Skeletal muscle tissue (tissue), 4 donors: ENCODE measurements around the gene TSPAN11. TPM values are rescaled to one million over a fixed set of nuclear protein-coding genes. Genes with fewer than 3 reads are reported as not detected.

Source experiments
- H3K27ac ChIP-seq: one replicate; pipeline ENCODE4 v1.7.0; 2013; ENCODE audit warnings: mild to moderate bottlenecking, low read depth, low read length, inconsistent platforms
- H3K27me3 ChIP-seq, 3 donors: one replicate each; pipeline ENCODE4 v1.7.0; 2013; ENCODE audit warnings: low read length in 3 of 3; ENCODE audit not compliant: control insufficient read depth in 3 of 3, insufficient read depth in 3 of 3
- H3K36me3 ChIP-seq, 3 donors: one replicate each; pipeline ENCODE4 v1.7.0; 2013; ENCODE audit warnings: low read length in 3 of 3; ENCODE audit not compliant: control insufficient read depth in 3 of 3, insufficient read depth in 3 of 3
- H3K4me1 ChIP-seq, 3 donors: one replicate each; pipeline ENCODE4 v1.7.0; 2013; ENCODE audit warnings: low read length in 3 of 3, mild to moderate bottlenecking in 3 of 3; ENCODE audit not compliant: control insufficient read depth in 3 of 3, insufficient read depth in 3 of 3
- H3K4me3 ChIP-seq, 3 donors: one replicate each; pipeline ENCODE4 v1.7.0; 2013; ENCODE audit warnings: low read length in 3 of 3
- H3K9ac ChIP-seq, 3 donors: one replicate each; pipeline ENCODE4 v1.7.0; 2013; ENCODE audit warnings: low read length in 3 of 3, mild to moderate bottlenecking in 3 of 3, moderate library complexity in 2 of 3, low read depth in 1 of 3
- H3K9me3 ChIP-seq, 3 donors: one replicate each; pipeline ENCODE4 v1.7.0; 2013; ENCODE audit warnings: low read length in 3 of 3; ENCODE audit not compliant: control insufficient read depth in 3 of 3
- total RNA-seq: library from RNA; depleted of rRNA; stranded (reverse); fragments of >200 nt; gene quantifications from one replicate; pipeline ENCODE4 v1.2.3, GENCODE V29; 2014
- donor health status: Osteomylitis.

The TSPAN11 gene
- total RNA-seq, 1 donor from 2014 or later: 7.3 TPM

GRCh38 chr12:30974746-30975500, 48.4 kb downstream of the TSPAN11 start:
- H3K4me3 ChIP-seq: no peak overlapping the region
- no peaks in the 10 kb centered on the region for H3K9me3 ChIP-seq
- peaks cover 14 to 17% (median 15%) of the 10 kb centered on the region in 3 donors for H3K4me1 ChIP-seq
- no peaks in the 10 kb centered on the region for H3K36me3 ChIP-seq
- H3K27me3 ChIP-seq: peaks cover 4 to 40% (median 22%) of the 10 kb centered on the region in 3 donors
- H3K27ac ChIP-seq: no peak overlapping the region
- H3K9ac ChIP-seq: no peak overlapping the region

GRCh38 chr12:30975581-30975980, 49.0 kb downstream of the TSPAN11 start:
- H3K9ac ChIP-seq: no peak overlapping the region
- H3K36me3 ChIP-seq: no peaks in the 10 kb centered on the region
- no peaks in the 10 kb centered on the region for H3K9me3 ChIP-seq
- no peak overlapping the region for H3K4me3 ChIP-seq
- peaks cover 7 to 11% (median 8%) of the 10 kb centered on the region in 3 donors for H3K4me1 ChIP-seq
- H3K27me3 ChIP-seq: peaks cover 4 to 40% (median 20%) of the 10 kb centered on the region in 3 donors
- no peak overlapping the region for H3K27ac ChIP-seq

- Histone ChIP-seq H3K36me3 (no peaks in the 10 kb centered on the region), H3K4me1 (peaks cover under 1 to 4% (median 3%) of the 10 kb centered on the region in 3 donors), H3K9me3 (no peaks in the 10 kb centered on the region), H3K9ac (no peak overlapping the region), H3K27me3 (peaks cover 4 to 40% (median 22%) of the 10 kb centered on the region in 3 donors), H3K27ac (no peak overlapping the region), H3K4me3 (no peak overlapping the region)
Measured at GRCh38 chr12:30976206-30976605, 49.7 kb downstream of the TSPAN11 start.

GRCh38 chr12:30977124-30977523, 50.6 kb downstream of the TSPAN11 start:
- no peak overlapping the region for H3K27ac ChIP-seq
- H3K9me3 ChIP-seq: no peaks in the 10 kb centered on the region
- H3K9ac ChIP-seq: no peak overlapping the region
- peaks cover 4 to 38% (median 22%) of the 10 kb centered on the region in 3 donors for H3K27me3 ChIP-seq
- no peaks in the 10 kb centered on the region for H3K36me3 ChIP-seq
- H3K4me1 ChIP-seq: peaks cover 0 to 3% (median 2%) of the 10 kb centered on the region in 3 donors
- H3K4me3 ChIP-seq: no peak overlapping the region

GRCh38 chr12:30977537-30978349, 51.2 kb downstream of the TSPAN11 start:
- H3K4me1 ChIP-seq: peaks cover 0 to 3% (median 2%) of the 10 kb centered on the region in 3 donors
- peaks cover 4 to 38% (median 22%) of the 10 kb centered on the region in 3 donors for H3K27me3 ChIP-seq

GRCh38 chr12:30978639-30979038, 52.1 kb downstream of the TSPAN11 start:
- no peak overlapping the region for H3K9ac ChIP-seq
- H3K4me3 ChIP-seq: no peak overlapping the region
- H3K4me1 ChIP-seq: peaks cover 0 to 3% (median 2%) of the 10 kb centered on the region in 3 donors
- H3K36me3 ChIP-seq: no peaks in the 10 kb centered on the region
- H3K27me3 ChIP-seq: peaks cover 4 to 33% (median 17%) of the 10 kb centered on the region in 3 donors
- no peak overlapping the region for H3K27ac ChIP-seq
- H3K9me3 ChIP-seq: no peaks in the 10 kb centered on the region

More at GRCh38 chr12:30977537-30978349, 51.2 kb downstream of the TSPAN11 start:
- Histone ChIP-seq H3K4me3 (no peak overlapping the region), H3K9me3 (no peaks in the 10 kb centered on the region), H3K27ac (no peak overlapping the region), H3K36me3 (no peaks in the 10 kb centered on the region), H3K9ac (no peak overlapping the region)

- H3K27ac ChIP-seq: no peak overlapping the region
- H3K4me1 ChIP-seq: peaks cover 0 to 3% (median 2%) of the 10 kb centered on the region in 3 donors
- no peak overlapping the region for H3K4me3 ChIP-seq
- no peaks in the 10 kb centered on the region for H3K9me3 ChIP-seq
- no peaks in the 10 kb centered on the region for H3K36me3 ChIP-seq
- H3K9ac ChIP-seq: no peak overlapping the region
- H3K27me3 ChIP-seq: peaks cover 2 to 27% (median 15%) of the 10 kb centered on the region in 3 donors
Measured at GRCh38 chr12:30979371-30980259, 53.1 kb downstream of the TSPAN11 start.

GRCh38 chr12:30980955-30981662, 54.6 kb downstream of the TSPAN11 start:
- Histone ChIP-seq H3K27me3 (peaks cover 0 to 15% (median 5%) of the 10 kb centered on the region in 3 donors), H3K27ac (no peak overlapping the region), H3K4me1 (peaks cover 0 to 5% (median 2%) of the 10 kb centered on the region in 3 donors), H3K36me3 (no peaks in the 10 kb centered on the region), H3K9ac (no peak overlapping the region), H3K4me3 (no peak overlapping the region), H3K9me3 (no peaks in the 10 kb centered on the region)

GRCh38 chr12:30982413-30982812, 55.9 kb downstream of the TSPAN11 start:
- Histone ChIP-seq H3K9ac (no peak overlapping the region), H3K4me1 (peaks cover 0 to 5% (median 2%) of the 10 kb centered on the region in 3 donors), H3K27me3 (peaks cover 0 to 10% (median 5%) of the 10 kb centered on the region in 3 donors), H3K36me3 (no peaks in the 10 kb centered on the region), H3K9me3 (no peaks in the 10 kb centered on the region), H3K27ac (no peak overlapping the region), H3K4me3 (no peak overlapping the region)
